ENCODE data around the gene PSD. TPM values are rescaled to one million over a fixed set of nuclear protein-coding genes. Genes with fewer than 3 reads are reported as not detected.
A peak's percentile ranks its signal among the peaks of the same experiment; 100 is the strongest.

The PSD gene
- total RNA-seq, 6 donors from 2014 or later = 1.1 to 28.3 (median 3.5) TPM

DNA sequence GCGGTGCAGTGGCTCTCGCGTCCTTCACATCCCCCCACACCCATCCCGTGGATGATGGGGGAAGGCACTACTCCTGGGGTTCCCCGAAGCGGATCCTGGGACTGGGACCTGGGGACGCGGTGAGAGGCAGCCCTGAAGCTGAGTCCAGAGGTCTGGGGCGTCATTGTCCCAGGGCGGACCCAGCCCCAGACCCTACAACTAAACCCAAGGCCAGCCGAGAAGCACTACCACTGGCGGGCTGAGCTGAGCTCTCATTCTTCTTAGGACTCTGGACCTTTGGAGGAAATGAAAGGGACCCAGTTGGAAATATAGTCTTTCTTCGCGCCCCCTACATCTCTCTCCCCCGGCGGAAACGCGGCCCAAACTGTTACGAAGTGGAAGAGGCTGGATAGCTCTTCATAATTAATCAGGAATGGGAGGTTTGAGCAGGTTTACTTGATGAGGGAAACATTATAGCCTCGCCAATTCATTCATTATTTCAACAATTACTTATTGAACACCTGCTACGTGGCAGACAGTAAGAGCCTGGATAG is 1.7 kb upstream of the PSD start:
- WGBS, 2 donors = 1 to 2% methylated on average over 11 to 18 of the region's 21 CpGs
- DNase-seq (peak in 1 of 2 donors; percentile 40), ATAC-seq (ENCODE audit: low FRiP score in 2 of 2) (no peak)
- H3K9me3 ChIP-seq = peaks cover 0 to 3% (median 0%) of the 10 kb centered on the region in 4 donors
- H3K36me3 ChIP-seq = peaks cover 0 to 22% (median 18%) of the 10 kb centered on the region in 4 donors
- peaks cover 0 to 12% (median 1%) of the 10 kb centered on the region in 4 donors for H3K27me3 ChIP-seq
- peak overlapping the region; percentile 89 to 95 (median 92) for H3K27ac ChIP-seq
- H3K4me3 ChIP-seq = peak overlapping the region; percentile 69 to 99 (median 86)
- no peak for TF ChIP-seq POLR2A (IDR thresholded peaks at IDR 0.05)
- H3K4me1 ChIP-seq = peaks cover 26 to 46% (median 33%) of the 10 kb centered on the region in 4 donors

DNA sequence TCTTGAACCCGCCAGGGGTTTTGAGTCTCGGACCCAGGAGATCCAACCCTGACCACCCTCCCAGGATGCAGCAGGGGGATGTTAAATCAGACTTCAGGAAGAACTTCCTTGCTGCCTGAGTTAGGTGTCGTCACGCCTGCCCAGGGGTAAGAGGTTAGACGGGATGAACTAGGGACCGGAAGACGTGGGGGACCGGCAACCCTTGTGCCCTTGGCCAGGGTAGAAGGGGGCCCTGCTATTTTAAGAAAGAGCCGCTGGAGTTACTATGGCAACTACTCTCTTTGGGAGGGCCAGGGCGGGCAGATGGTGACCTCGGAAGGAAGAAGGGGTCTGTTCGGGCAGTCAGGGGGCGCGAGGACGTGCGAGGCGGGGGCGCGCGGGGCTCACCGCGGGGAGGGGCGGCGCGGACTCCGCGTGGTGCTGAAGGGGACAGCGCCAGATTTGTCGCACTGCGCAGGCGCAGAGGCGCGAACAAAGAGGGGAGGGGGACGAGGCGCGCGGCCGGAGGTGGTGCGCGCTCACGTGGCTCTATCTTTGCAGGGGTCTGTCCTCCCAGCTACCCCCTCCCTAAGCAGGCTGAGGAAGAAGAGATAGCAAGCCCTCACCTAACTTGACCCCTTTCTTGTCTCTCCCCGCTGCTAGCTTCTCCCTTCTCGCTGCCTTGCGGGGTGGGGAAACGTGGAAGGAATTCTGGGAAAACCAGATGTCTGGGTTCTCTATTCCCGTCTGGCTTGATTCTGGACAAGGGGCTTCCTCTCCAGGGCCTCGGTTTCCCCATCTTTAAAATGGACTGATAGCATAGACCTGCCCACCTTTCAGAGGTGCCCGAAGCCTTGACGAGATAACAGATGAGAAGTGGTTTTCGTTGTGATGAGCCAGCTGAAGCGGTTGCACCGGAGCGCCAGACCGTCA is 940 bp upstream of the PSD start:
- H3K4me3 ChIP-seq = peak overlapping the region; percentile 69 to 99 (median 86)
- TF ChIP-seq POLR2A (IDR thresholded peaks at IDR 0.05) (no peak), EP300 (IDR thresholded peaks at IDR 0.05) (no peak), POLR2AphosphoS5 (IDR thresholded peaks at IDR 0.05) (no peak)
- TF ChIP-seq, protein P1, sequence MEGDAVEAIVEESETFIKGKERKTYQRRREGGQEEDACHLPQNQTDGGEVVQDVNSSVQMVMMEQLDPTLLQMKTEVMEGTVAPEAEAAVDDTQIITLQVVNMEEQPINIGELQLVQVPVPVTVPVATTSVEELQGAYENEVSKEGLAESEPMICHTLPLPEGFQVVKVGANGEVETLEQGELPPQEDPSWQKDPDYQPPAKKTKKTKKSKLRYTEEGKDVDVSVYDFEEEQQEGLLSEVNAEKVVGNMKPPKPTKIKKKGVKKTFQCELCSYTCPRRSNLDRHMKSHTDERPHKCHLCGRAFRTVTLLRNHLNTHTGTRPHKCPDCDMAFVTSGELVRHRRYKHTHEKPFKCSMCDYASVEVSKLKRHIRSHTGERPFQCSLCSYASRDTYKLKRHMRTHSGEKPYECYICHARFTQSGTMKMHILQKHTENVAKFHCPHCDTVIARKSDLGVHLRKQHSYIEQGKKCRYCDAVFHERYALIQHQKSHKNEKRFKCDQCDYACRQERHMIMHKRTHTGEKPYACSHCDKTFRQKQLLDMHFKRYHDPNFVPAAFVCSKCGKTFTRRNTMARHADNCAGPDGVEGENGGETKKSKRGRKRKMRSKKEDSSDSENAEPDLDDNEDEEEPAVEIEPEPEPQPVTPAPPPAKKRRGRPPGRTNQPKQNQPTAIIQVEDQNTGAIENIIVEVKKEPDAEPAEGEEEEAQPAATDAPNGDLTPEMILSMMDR (IDR thresholded peaks at IDR 0.05) = no peak
- DNase-seq = peak; percentile 48 to 93
- H3K9me3 ChIP-seq = peaks cover 0 to 3% (median 0%) of the 10 kb centered on the region in 4 donors
- peaks cover 0 to 16% (median 15%) of the 10 kb centered on the region in 4 donors for H3K36me3 ChIP-seq
- peak; percentile 19 to 37 for ATAC-seq (ENCODE audit: low FRiP score in 2 of 2)
- 1% methylated on average over 25 to 40 of the region's 54 CpGs for WGBS, 2 donors
- peaks cover 0 to 15% (median 1%) of the 10 kb centered on the region in 4 donors for H3K27me3 ChIP-seq
- H3K27ac ChIP-seq = peak overlapping the region in 2 of 4 donors; percentile 91 to 94
- H3K4me1 ChIP-seq = peaks cover 26 to 46% (median 33%) of the 10 kb centered on the region in 4 donors

DNA sequence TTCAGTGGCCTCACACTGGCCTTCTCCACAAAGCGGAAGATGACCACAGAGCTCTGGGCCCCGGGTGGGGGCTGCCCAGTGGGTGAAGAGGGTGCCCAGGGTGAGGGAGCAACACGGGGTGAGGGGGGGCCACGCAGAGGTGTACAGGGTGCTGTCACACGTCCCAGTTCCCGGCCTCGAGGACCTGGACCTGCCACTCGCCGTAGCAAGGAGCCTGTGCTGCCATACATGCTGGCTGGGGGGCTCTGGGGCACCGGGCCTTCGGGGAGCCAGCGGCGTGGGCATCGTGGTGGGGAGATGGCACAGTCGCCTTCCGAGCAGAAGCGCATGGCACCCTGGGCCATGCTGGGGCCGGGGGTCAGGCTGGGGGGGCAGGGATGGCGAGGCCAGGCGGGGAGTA is 1.9 kb downstream of the PSD start:
- no peak overlapping the region for H3K4me3 ChIP-seq
- no peaks in the 10 kb centered on the region for H3K36me3 ChIP-seq
- WGBS, 2 donors = 78 to 88% methylated on average over 20 of the region's 20 CpGs
- H3K27me3 ChIP-seq = peaks cover 0 to 28% (median 4%) of the 10 kb centered on the region in 4 donors
- TF ChIP-seq POLR2A (IDR thresholded peaks at IDR 0.05) = no peak
- no peak for TF ChIP-seq EP300 (IDR thresholded peaks at IDR 0.05)
- TF ChIP-seq, protein P1 (IDR thresholded peaks at IDR 0.05) = no peak
- TF ChIP-seq POLR2AphosphoS5 (IDR thresholded peaks at IDR 0.05) = no peak
- peaks cover 0 to 3% (median 0%) of the 10 kb centered on the region in 4 donors for H3K9me3 ChIP-seq
- H3K27ac ChIP-seq = no peak overlapping the region
- DNase-seq = no peak
- ATAC-seq (ENCODE audit: low FRiP score in 2 of 2) = no peak
- H3K4me1 ChIP-seq = peaks cover 16 to 18% (median 17%) of the 10 kb centered on the region in 4 donors

DNA sequence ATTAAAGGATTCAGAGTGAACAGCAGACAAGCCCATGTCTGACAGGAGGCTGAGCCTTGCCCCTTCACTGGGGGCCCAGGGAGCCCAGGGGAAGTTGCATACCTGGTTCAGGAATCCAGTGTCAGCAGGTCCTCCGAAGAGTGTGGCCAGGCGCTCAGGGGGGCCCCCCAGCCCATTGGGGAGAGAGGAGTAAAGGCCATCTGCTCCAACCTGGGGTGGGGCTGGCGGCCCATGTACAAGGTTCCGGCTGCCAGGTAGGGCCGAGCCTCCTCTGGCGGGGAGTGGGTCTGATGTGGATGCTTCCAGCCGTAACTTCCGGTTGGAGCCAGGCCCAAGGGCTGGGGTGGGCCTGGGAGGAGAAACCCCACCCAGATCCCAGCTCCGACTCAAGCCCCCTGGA is 2.3 kb downstream of the PSD start:
- Histone ChIP-seq H3K27me3 (peaks cover 0 to 32% (median 6%) of the 10 kb centered on the region in 4 donors), H3K9me3 (peaks cover 0 to 3% (median 0%) of the 10 kb centered on the region in 4 donors), H3K36me3 (no peaks in the 10 kb centered on the region), H3K27ac (no peak overlapping the region), H3K4me3 (no peak overlapping the region), H3K4me1 (peaks cover 16 to 18% (median 17%) of the 10 kb centered on the region in 4 donors)
- no peak for ATAC-seq (ENCODE audit: low FRiP score in 2 of 2)
- no peak for DNase-seq
- WGBS, 2 donors = 53 to 70% methylated on average over 3 to 9 of the region's 9 CpGs
- TF ChIP-seq, protein P1 (IDR thresholded peaks at IDR 0.05) = no peak
- TF ChIP-seq POLR2A (IDR thresholded peaks at IDR 0.05) (no peak), POLR2AphosphoS5 (IDR thresholded peaks at IDR 0.05) (no peak), EP300 (IDR thresholded peaks at IDR 0.05) (no peak)

DNA sequence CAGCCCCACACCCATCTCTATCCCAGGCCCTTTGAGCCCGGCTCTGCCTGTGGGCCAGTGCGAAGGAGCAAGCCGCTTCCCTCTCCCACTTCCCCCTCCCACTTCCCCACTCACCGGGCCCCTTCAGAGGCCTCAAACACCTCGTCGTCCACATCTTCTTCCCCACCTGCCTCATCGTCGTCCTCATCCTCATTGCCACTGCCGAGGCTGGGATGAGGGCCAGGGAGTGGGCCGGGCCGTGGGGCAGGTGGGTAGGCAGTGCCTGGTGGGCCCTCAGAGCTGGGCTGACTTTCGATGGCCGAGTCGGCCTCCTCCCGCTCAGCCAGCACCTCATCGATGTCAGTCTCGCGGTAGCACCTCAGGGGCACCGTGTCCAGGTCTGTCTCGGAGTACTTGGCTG is 3.8 kb downstream of the PSD start:
- Histone ChIP-seq H3K4me3 (no peak overlapping the region), H3K27me3 (peaks cover 0 to 48% (median 15%) of the 10 kb centered on the region in 4 donors), H3K36me3 (no peaks in the 10 kb centered on the region), H3K27ac (no peak overlapping the region), H3K4me1 (peaks cover 13 to 22% (median 20%) of the 10 kb centered on the region in 4 donors), H3K9me3 (no peaks in the 10 kb centered on the region)
- DNase-seq (peak in 1 of 2 donors; percentile 73), ATAC-seq (ENCODE audit: low FRiP score in 2 of 2) (no peak)
- WGBS, 2 donors = 30 to 33% methylated on average over 11 to 20 of the region's 20 CpGs
- TF ChIP-seq POLR2AphosphoS5 (IDR thresholded peaks at IDR 0.05) = no peak
- no peak for TF ChIP-seq EP300 (IDR thresholded peaks at IDR 0.05)
- TF ChIP-seq, protein P1 (IDR thresholded peaks at IDR 0.05) = no peak
- TF ChIP-seq POLR2A (IDR thresholded peaks at IDR 0.05) = no peak
